HL-60 (cell line): Measurements from ENCODE around the gene FOXP1.

ENCODE experiments used
- DNase-seq, 2 experiments: peaks; one replicate each; pipeline ENCODE4 v3.0.0-alpha.2; 2010 to 2020; ENCODE audit warnings: low read depth in 1 of 2, low spot score in 1 of 2
- H3K27ac ChIP-seq: fragments of 250-450 bp; sonication (Bioruptor Pico); replicated peaks from 2 replicates; pipeline ENCODE4 v1.5.1; 2020; ENCODE audit warnings: mild to moderate bottlenecking, moderate library complexity
- H3K27me3 ChIP-seq: fragments of 250-450 bp; sonication (Bioruptor Pico); 2 replicates; pipeline ENCODE4 v1.5.1; 2021; ENCODE audit warnings: mild to moderate bottlenecking, moderate library complexity; ENCODE audit not compliant: insufficient read depth, poor library complexity, severe bottlenecking
- H3K4me3 ChIP-seq: replicated peaks from 2 replicates; pipeline ENCODE4 v1.5.1; 2011; ENCODE audit warnings: mild to moderate bottlenecking, control low read depth, low read length; ENCODE audit not compliant: insufficient read depth
- GABPA ChIP-seq: IDR thresholded peaks from 2 replicates; pipeline ENCODE4 v1.6.1; 2012; ENCODE audit warnings: low read depth
- POLR2AphosphoS5 ChIP-seq: IDR thresholded peaks from 2 replicates; pipeline ENCODE4 v1.6.1; 2012; ENCODE audit warnings: low read depth
- SPI1 ChIP-seq: IDR thresholded peaks from 2 replicates; pipeline ENCODE4 v1.6.1; 2012; ENCODE audit warnings: low read depth, mild to moderate bottlenecking, borderline replicate concordance
- TF ChIP-seq, protein P1 (sequence below): IDR thresholded peaks from 2 replicates; pipeline ENCODE4 v1.6.1; 2012; ENCODE audit warnings: low read depth; ENCODE audit not compliant: insufficient replicate concordance
- TF ChIP-seq, protein P2 (sequence below): IDR thresholded peaks from one replicate; pipeline ENCODE4 v1.5.1; 2011; ENCODE audit warnings: low read length, control low read depth, inconsistent platforms; ENCODE audit not compliant: insufficient read depth

FOXP1 gene

DNA sequence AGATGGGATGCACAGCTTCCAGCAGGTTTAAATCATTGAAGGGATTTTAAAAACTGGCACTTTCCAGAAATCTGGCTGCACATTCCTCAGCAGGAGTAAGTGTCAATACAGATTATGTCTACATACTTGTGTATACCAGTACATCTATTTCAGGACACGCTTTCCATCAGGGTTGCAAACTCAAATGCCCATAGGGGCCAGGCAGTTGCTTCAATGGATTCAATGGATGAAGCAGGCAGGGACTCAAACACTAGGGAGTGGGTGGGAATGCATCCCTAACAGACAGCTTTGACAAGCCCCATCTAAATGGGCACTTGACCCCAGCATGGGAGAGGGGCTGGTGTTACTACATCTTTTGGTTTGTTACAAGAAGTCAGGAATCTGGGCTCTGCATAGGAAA is 136.8 kb downstream of the FOXP1 start:
- Histone ChIP-seq H3K27me3 (no peaks in the 10 kb centered on the region), H3K27ac (peak overlapping the region; percentile 96), H3K4me3 (no peak overlapping the region)
- no peak for TF ChIP-seq GABPA
- TF ChIP-seq, protein P1, sequence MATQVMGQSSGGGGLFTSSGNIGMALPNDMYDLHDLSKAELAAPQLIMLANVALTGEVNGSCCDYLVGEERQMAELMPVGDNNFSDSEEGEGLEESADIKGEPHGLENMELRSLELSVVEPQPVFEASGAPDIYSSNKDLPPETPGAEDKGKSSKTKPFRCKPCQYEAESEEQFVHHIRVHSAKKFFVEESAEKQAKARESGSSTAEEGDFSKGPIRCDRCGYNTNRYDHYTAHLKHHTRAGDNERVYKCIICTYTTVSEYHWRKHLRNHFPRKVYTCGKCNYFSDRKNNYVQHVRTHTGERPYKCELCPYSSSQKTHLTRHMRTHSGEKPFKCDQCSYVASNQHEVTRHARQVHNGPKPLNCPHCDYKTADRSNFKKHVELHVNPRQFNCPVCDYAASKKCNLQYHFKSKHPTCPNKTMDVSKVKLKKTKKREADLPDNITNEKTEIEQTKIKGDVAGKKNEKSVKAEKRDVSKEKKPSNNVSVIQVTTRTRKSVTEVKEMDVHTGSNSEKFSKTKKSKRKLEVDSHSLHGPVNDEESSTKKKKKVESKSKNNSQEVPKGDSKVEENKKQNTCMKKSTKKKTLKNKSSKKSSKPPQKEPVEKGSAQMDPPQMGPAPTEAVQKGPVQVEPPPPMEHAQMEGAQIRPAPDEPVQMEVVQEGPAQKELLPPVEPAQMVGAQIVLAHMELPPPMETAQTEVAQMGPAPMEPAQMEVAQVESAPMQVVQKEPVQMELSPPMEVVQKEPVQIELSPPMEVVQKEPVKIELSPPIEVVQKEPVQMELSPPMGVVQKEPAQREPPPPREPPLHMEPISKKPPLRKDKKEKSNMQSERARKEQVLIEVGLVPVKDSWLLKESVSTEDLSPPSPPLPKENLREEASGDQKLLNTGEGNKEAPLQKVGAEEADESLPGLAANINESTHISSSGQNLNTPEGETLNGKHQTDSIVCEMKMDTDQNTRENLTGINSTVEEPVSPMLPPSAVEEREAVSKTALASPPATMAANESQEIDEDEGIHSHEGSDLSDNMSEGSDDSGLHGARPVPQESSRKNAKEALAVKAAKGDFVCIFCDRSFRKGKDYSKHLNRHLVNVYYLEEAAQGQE, result no peak
- no peak for TF ChIP-seq POLR2AphosphoS5
- no peak for TF ChIP-seq SPI1
- TF ChIP-seq, protein P2, sequence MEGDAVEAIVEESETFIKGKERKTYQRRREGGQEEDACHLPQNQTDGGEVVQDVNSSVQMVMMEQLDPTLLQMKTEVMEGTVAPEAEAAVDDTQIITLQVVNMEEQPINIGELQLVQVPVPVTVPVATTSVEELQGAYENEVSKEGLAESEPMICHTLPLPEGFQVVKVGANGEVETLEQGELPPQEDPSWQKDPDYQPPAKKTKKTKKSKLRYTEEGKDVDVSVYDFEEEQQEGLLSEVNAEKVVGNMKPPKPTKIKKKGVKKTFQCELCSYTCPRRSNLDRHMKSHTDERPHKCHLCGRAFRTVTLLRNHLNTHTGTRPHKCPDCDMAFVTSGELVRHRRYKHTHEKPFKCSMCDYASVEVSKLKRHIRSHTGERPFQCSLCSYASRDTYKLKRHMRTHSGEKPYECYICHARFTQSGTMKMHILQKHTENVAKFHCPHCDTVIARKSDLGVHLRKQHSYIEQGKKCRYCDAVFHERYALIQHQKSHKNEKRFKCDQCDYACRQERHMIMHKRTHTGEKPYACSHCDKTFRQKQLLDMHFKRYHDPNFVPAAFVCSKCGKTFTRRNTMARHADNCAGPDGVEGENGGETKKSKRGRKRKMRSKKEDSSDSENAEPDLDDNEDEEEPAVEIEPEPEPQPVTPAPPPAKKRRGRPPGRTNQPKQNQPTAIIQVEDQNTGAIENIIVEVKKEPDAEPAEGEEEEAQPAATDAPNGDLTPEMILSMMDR, result no peak
- no peak for DNase-seq

DNA sequence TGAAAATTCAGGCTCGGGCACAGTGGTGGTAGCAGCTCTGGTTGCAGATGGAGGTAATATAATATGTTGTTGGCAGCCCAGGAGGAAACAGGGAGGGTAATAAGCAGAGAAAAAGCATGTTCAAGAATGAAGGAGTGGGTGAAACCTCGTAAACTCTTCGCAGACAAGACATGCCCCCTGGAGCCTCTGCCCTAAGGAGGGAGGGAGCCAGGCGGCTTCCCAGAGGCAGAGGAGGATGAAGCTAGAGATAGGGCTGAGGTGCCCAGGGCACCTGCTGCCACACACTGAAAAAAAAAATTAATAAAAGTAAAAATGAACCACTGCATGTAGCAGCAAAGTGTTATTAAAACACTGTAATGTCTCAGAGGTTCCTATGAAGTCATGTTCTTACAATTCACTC is 137.3 kb downstream of the FOXP1 start:
- Histone ChIP-seq H3K27ac (peak overlapping the region; percentile 96), H3K4me3 (no peak overlapping the region), H3K27me3 (no peaks in the 10 kb centered on the region)
- TF ChIP-seq GABPA (no peak), SPI1 (no peak), POLR2AphosphoS5 (no peak)
- TF ChIP-seq, protein P2, result no peak
- TF ChIP-seq, protein P1, result no peak
- no peak for DNase-seq

DNA sequence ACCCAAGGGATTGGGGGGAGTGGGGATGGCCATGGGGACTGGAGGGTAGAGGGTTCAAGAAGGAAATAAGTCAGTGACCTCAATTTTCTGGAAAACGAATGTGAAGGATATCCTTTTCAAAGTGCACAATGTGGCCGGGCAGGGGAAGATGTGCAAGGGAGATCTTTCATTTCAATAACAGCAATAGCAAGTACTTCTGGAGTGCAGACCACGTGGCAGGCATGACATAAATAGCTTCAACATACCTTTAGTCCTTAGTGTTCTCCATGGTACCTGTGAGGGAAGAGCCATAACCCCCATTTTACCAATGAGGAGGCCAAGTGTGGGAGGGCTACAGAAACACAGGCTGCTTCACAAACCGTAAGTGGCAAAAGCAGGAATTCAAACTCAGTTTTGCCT is 138.7 kb downstream of the FOXP1 start:
- peak overlapping the region; percentile 96 for H3K27ac ChIP-seq
- no peak for DNase-seq

More for the DNA sequence above, 138.7 kb downstream of the FOXP1 start:
- TF ChIP-seq, protein P1, result no peak
- TF ChIP-seq, protein P2, result no peak
- TF ChIP-seq SPI1 (no peak), POLR2AphosphoS5 (0 out of 2 replicates have a peak, but pooled peaks have one; percentile 25), GABPA (no peak)
- no peaks in the 10 kb centered on the region for H3K27me3 ChIP-seq
- H3K4me3 ChIP-seq, result no peak overlapping the region
